ENCODE measurements around the gene TAF4B. TPM values are rescaled to one million over a fixed set of nuclear protein-coding genes. Genes with fewer than 3 reads are reported as not detected.
A peak's percentile ranks its signal among the peaks of the same experiment; 100 is the strongest.

The TAF4B gene
- total and polyA plus RNA-seq, 9 donors, result 1.9 to 2.9 (median 2.3) TPM

- no peak for DNase-seq
- no peaks in the 10 kb centered on the region for H3K4me1 ChIP-seq (ENCODE audit: control insufficient read depth, insufficient read depth, low read length)
- H3K9me3 ChIP-seq (replicated peaks; ENCODE audit: control insufficient read depth, low read depth, low read length), result no peaks in the 10 kb centered on the region
- H3K27me3 ChIP-seq (ENCODE audit: control insufficient read depth, insufficient read depth, low read length), result no peaks in the 10 kb centered on the region
- WGBS (ENCODE audit: insufficient coverage), result 92% methylated on average over 4 of the region's 4 CpGs
- no peak overlapping the region for H3K27ac ChIP-seq (ENCODE audit: low read length)
- no peak overlapping the region for H3K4me3 ChIP-seq (ENCODE audit: low read length)
- no peaks in the 10 kb centered on the region for H3K36me3 ChIP-seq (ENCODE audit: control insufficient read depth, insufficient read depth, low read length)
Observed at GRCh38 chr18:26418225-26418624, 192.0 kb downstream of the TAF4B start.

DNA sequence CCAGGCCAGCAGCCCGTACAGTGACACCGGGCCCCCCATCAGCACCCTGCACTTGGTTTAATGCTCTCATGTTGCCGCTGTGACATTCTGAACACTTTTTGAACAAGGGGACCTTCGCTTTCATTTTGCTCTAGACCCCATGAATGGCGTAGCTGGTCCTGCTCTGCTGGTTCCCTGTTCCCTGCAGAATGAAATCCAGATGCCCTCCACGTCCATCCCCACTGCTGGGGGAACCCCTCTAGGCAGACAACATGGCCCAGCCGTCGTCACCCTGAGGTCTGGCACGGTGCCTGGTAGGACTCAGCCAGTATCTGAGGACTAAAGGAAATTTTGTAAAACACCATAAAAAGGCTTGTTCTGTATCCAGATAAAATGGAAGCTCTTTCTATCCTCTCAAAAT is 193.5 kb downstream of the TAF4B start:
- Histone ChIP-seq H3K4me3 (ENCODE audit: low read length) (no peak overlapping the region), H3K27me3 (ENCODE audit: control insufficient read depth, insufficient read depth, low read length) (no peaks in the 10 kb centered on the region), H3K9me3 (replicated peaks; ENCODE audit: control insufficient read depth, low read depth, low read length) (no peaks in the 10 kb centered on the region), H3K36me3 (ENCODE audit: control insufficient read depth, insufficient read depth, low read length) (no peaks in the 10 kb centered on the region), H3K27ac (ENCODE audit: low read length) (no peak overlapping the region), H3K4me1 (ENCODE audit: control insufficient read depth, insufficient read depth, low read length) (no peaks in the 10 kb centered on the region)
- 76% methylated on average over 6 of the region's 9 CpGs for WGBS (ENCODE audit: insufficient coverage)
- no peak for DNase-seq

DNA sequence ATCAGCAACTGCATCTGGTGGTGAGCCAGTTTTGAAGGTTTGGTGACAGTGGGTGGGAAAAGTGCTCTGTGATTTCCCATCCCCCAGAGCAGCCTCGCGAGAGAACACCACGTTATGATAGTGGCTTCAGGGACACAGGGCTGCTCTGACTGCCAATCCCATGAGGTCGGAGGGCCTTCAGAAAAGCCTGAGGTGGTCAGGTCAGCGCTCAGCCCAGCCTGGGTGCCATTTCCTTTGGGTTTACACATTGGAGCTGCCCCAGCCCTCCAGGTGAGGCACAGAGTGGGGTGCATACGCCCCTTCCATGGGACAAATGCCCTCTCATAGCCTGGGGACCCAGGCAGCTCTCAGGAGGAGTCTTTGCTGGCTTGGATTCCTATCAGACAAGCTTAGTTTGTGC is 195.3 kb downstream of the TAF4B start:
- no peaks in the 10 kb centered on the region for H3K27me3 ChIP-seq (ENCODE audit: control insufficient read depth, insufficient read depth, low read length)
- WGBS (ENCODE audit: insufficient coverage), result 85% methylated on average over 6 of the region's 6 CpGs
- H3K27ac ChIP-seq (ENCODE audit: low read length), result no peak overlapping the region
- no peak for DNase-seq
- no peaks in the 10 kb centered on the region for H3K36me3 ChIP-seq (ENCODE audit: control insufficient read depth, insufficient read depth, low read length)
- no peak overlapping the region for H3K4me3 ChIP-seq (ENCODE audit: low read length)
- no peaks in the 10 kb centered on the region for H3K4me1 ChIP-seq (ENCODE audit: control insufficient read depth, insufficient read depth, low read length)
- H3K9me3 ChIP-seq (replicated peaks; ENCODE audit: control insufficient read depth, low read depth, low read length), result no peaks in the 10 kb centered on the region

- WGBS (ENCODE audit: insufficient coverage), result 79% methylated on average over 9 of the region's 9 CpGs
- Histone ChIP-seq H3K27me3 (ENCODE audit: control insufficient read depth, insufficient read depth, low read length) (no peaks in the 10 kb centered on the region), H3K36me3 (ENCODE audit: control insufficient read depth, insufficient read depth, low read length) (no peaks in the 10 kb centered on the region), H3K27ac (ENCODE audit: low read length) (no peak overlapping the region), H3K4me3 (ENCODE audit: low read length) (no peak overlapping the region), H3K4me1 (ENCODE audit: control insufficient read depth, insufficient read depth, low read length) (no peaks in the 10 kb centered on the region), H3K9me3 (replicated peaks; ENCODE audit: control insufficient read depth, low read depth, low read length) (no peaks in the 10 kb centered on the region)
- no peak for DNase-seq
Observed at GRCh38 chr18:26421931-26422330, 195.7 kb downstream of the TAF4B start.

DNA sequence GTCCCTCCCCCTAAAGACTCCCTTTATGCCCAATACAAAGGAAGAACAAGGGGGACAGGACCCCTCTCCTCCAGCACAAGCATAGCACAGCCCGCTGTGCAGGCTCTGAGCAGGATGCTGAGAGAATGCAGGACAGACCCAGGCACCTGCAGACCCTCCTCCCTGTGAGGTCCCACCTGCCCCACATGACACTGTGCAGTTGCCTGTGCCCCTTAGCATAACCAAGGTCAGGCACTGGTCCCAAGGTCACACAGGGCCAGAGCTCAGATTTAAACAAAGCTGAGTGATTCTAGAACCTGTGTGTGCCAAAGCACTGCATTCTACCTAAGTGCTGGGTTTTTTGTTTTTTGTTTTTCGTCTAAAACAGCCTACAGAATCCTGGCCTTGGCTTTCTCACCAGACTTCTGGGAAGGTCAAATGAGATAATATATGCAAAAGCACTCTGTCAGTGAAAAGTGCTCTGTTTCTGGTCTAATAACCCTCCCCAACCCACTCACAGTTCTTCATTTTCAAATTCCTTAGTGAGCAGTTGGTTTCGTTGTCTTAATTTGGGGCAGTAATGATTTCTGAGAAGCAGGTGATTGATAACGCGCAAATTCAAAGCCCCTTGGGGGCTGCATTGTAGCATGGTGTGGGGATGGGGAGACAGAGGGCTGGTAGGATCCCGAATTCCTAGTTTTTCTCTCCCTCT is 196.4 kb downstream of the TAF4B start:
- Histone ChIP-seq H3K4me1 (ENCODE audit: control insufficient read depth, insufficient read depth, low read length) (no peaks in the 10 kb centered on the region), H3K27ac (ENCODE audit: low read length) (no peak overlapping the region), H3K9me3 (replicated peaks; ENCODE audit: control insufficient read depth, low read depth, low read length) (no peaks in the 10 kb centered on the region), H3K4me3 (ENCODE audit: low read length) (no peak overlapping the region), H3K36me3 (ENCODE audit: control insufficient read depth, insufficient read depth, low read length) (no peaks in the 10 kb centered on the region), H3K27me3 (ENCODE audit: control insufficient read depth, insufficient read depth, low read length) (no peaks in the 10 kb centered on the region)
- 100% methylated on average over 1 of the region's 6 CpGs for WGBS (ENCODE audit: insufficient coverage)
- DNase-seq, result no peak

DNA sequence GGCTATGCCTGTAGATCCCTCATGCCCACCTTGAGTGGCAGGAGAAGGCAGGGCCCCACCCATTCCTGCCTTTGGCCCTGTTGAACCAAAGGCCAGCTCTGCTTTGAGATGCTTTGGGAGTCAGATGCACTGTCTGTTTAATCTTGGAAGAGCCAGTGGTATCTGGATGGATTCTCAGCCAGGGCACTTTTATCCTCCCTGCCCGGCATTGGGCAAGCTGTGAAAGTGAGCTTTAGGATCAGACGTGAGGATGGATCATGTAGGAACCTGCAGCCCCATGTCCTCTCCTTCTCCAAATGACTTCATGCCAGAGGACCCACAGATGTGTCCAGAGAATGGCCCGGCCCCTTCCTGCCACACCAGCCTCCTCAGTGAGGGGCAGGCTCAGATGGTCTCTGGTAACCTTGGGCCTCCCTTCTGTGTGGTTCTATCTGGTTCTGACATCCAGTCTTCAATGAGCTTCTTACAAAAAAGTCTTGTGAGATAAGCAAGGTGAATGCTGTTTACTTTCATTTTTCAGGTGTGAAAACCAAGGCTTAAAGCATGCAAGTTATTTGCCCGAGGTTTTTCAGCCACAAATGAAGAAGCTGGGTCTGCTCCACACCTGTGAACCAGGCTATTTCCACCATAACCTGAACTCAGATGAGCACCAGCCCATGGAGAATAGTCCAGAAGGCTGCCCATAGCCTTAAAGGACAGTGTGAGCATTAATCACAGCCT is 198.3 kb downstream of the TAF4B start:
- Histone ChIP-seq H3K27ac (ENCODE audit: low read length) (no peak overlapping the region), H3K4me1 (ENCODE audit: control insufficient read depth, insufficient read depth, low read length) (peaks cover 2% of the 10 kb centered on the region), H3K27me3 (ENCODE audit: control insufficient read depth, insufficient read depth, low read length) (no peaks in the 10 kb centered on the region), H3K4me3 (ENCODE audit: low read length) (no peak overlapping the region), H3K36me3 (ENCODE audit: control insufficient read depth, insufficient read depth, low read length) (no peaks in the 10 kb centered on the region), H3K9me3 (replicated peaks; ENCODE audit: control insufficient read depth, low read depth, low read length) (no peaks in the 10 kb centered on the region)
- no peak for DNase-seq
- WGBS (ENCODE audit: insufficient coverage), result 71% methylated on average over 2 of the region's 4 CpGs

- H3K36me3 ChIP-seq (ENCODE audit: control insufficient read depth, insufficient read depth, low read length), result no peaks in the 10 kb centered on the region
- no peaks in the 10 kb centered on the region for H3K9me3 ChIP-seq (replicated peaks; ENCODE audit: control insufficient read depth, low read depth, low read length)
- no CpG with 5 or more reads among the region's 5 CpGs for WGBS (ENCODE audit: insufficient coverage)
Observed at GRCh38 chr18:26425148-26425531, 198.9 kb downstream of the TAF4B start.

DNA sequence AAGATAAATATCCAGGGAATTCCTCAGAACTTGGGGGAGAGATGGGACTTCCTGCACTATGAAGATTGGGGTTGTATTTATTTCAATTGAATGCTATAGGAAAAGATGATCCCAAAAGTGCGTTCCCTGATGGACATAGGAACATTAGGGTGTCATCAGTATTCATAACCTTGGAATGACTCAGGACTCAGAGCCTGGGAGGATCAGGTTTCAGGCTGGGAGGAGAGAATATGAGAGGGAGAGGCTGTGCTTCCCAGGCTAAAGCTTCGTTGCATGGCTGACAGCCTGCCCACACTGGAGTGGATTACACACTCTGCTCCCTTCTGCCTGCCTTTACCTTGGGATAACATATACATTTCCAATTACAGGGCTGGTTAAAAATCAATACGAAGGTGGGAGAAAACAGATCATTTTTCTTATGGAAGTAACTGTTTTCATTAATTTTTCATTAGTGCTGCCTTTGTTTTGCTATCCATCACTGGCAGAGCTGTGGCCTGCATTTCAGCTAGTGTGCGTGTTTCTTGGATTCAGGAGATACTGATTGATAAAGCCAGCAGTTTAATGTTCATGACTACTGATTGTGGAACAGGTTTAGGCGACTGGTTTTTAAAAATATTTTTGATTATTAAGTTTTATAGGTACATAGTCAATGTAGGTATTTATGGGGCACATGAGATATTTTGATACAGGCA is 203.4 kb downstream of the TAF4B start:
- H3K9me3 ChIP-seq (replicated peaks; ENCODE audit: control insufficient read depth, low read depth, low read length), result no peaks in the 10 kb centered on the region
- H3K27me3 ChIP-seq (ENCODE audit: control insufficient read depth, insufficient read depth, low read length), result no peaks in the 10 kb centered on the region
- no peak overlapping the region for H3K27ac ChIP-seq (ENCODE audit: low read length)
- H3K36me3 ChIP-seq (ENCODE audit: control insufficient read depth, insufficient read depth, low read length), result no peaks in the 10 kb centered on the region
- peak; percentile 74 for DNase-seq
- H3K4me3 ChIP-seq (ENCODE audit: low read length), result no peak overlapping the region
- H3K4me1 ChIP-seq (ENCODE audit: control insufficient read depth, insufficient read depth, low read length), result peaks cover 2% of the 10 kb centered on the region
- WGBS (ENCODE audit: insufficient coverage), result 39% methylated on average over 2 of the region's 5 CpGs

More at GRCh38 chr18:26425148-26425531, 198.9 kb downstream of the TAF4B start:
- DNase-seq, result no peak
- Histone ChIP-seq H3K4me3 (ENCODE audit: low read length) (no peak overlapping the region), H3K4me1 (ENCODE audit: control insufficient read depth, insufficient read depth, low read length) (peaks cover 2% of the 10 kb centered on the region), H3K27me3 (ENCODE audit: control insufficient read depth, insufficient read depth, low read length) (no peaks in the 10 kb centered on the region), H3K27ac (ENCODE audit: low read length) (no peak overlapping the region)

GRCh38 chr18:26432651-26433424 is 206.6 kb downstream of the TAF4B start:
- no peak overlapping the region for H3K4me3 ChIP-seq (ENCODE audit: low read length)
- no peak for DNase-seq
- WGBS (ENCODE audit: insufficient coverage), result 66% methylated on average over 3 of the region's 5 CpGs
- H3K27ac ChIP-seq (ENCODE audit: low read length), result no peak overlapping the region
- H3K27me3 ChIP-seq (ENCODE audit: control insufficient read depth, insufficient read depth, low read length), result no peaks in the 10 kb centered on the region
- no peaks in the 10 kb centered on the region for H3K36me3 ChIP-seq (ENCODE audit: control insufficient read depth, insufficient read depth, low read length)
- peaks cover 2% of the 10 kb centered on the region for H3K4me1 ChIP-seq (ENCODE audit: control insufficient read depth, insufficient read depth, low read length)
- no peaks in the 10 kb centered on the region for H3K9me3 ChIP-seq (replicated peaks; ENCODE audit: control insufficient read depth, low read depth, low read length)

- WGBS (ENCODE audit: insufficient coverage), result no CpG with 5 or more reads among the region's 2 CpGs
- Histone ChIP-seq H3K27me3 (ENCODE audit: control insufficient read depth, insufficient read depth, low read length) (no peaks in the 10 kb centered on the region), H3K36me3 (ENCODE audit: control insufficient read depth, insufficient read depth, low read length) (no peaks in the 10 kb centered on the region), H3K4me3 (ENCODE audit: low read length) (no peak overlapping the region), H3K27ac (ENCODE audit: low read length) (no peak overlapping the region), H3K9me3 (replicated peaks; ENCODE audit: control insufficient read depth, low read depth, low read length) (no peaks in the 10 kb centered on the region), H3K4me1 (ENCODE audit: control insufficient read depth, insufficient read depth, low read length) (no peaks in the 10 kb centered on the region)
- no peak for DNase-seq
Observed at GRCh38 chr18:26434887-26435286, 208.6 kb downstream of the TAF4B start.

All from muscle of leg (tissue), 11 donors.